Heart left ventricle (tissue), 13 donors: ENCODE measurements around the gene HOTAIR.

Experiments
- CTCF ChIP-seq, 12 donors: fragments of 200-600 bp; sonication (generic) in 4 of 12; IDR thresholded peaks; one replicate each; pipeline versions ENCODE4 v1.5.0 to v1.8.0; 2018 to 2022; ENCODE audit warnings: antibody characterized with exemption in 12 of 12, mild to moderate bottlenecking in 5 of 12
- POLR2A ChIP-seq, 2 donors: fragments of 450-650 bp; IDR thresholded peaks; one replicate each; pipeline ENCODE4 v1.6.1; 2017; ENCODE audit warnings: antibody characterized with exemption in 2 of 2, mild to moderate bottlenecking in 2 of 2, moderate library complexity in 2 of 2
- donor health status: ischemic (EF 13 %, LVEDD 7.1; RV severe dilation, severe dysfunction).
- donor health status: DM: no; HTN: yes; CAD: no.
- donor health status: DM: no; HTN: no; CAD: no.
- donor health status: ischemic (EF 25% LVEDD 6.9; RV normal size, moderate dysfunction).
- donor health status: ischemic (EF 25% LVEDD 5.7; RV mildly dilated, moderate dysfunction).
- donor health status: ischemic (EF 35%, LVEDD 5.7; RV mildly dilated, moderate dysfunction).
- donor health status: nonischemic (EF 11% LVEDD 7.7; RV severe dilation, severe dysfunction).
- donor health status: DM: yes; HTN: yes; CAD: no.
- donor health status: PGD.
- donor health status: ischemic (EF 29% LVEDD 5.4; RV normal size, mild dysfunction).
- donor health status: nonischemic (EF 23%, LVEDD 6.1; RV moderate dilation, normal function).

GRCh38 chr12:54001283-54002187 is 26.8 kb upstream of the HOTAIR start:
- TF ChIP-seq CTCF (IDR thresholded peaks at IDR 0.05), result no peak
- no peak for TF ChIP-seq POLR2A (IDR thresholded peaks at IDR 0.05)
